RWPE2 (cell line): ENCODE data around the gene SUMF2.
A peak's percentile ranks its signal among the peaks of the same experiment; 100 is the strongest.
"Not testable (repeated sequence)": the region's sequence is repeated elsewhere in the genome, so short reads cannot be mapped to it uniquely, and the experiment has no call there.

Experiments
- ATAC-seq: fragments of 200-7000 bp; cut with Tn5 transposase; 3 replicates; pipeline ENCODE4 v1.9.1; 2021; ENCODE audit warnings: low read depth
- DNase-seq: peaks from one replicate; pipeline ENCODE4 v3.0.0-alpha.2; 2020; ENCODE audit warnings: low spot score
- H3K27ac ChIP-seq: fragments of 450-650 bp; 2 replicates; pipeline ENCODE4 v1.5.1; 2017; ENCODE audit warnings: mild to moderate bottlenecking; ENCODE audit not compliant: poor library complexity, severe bottlenecking
- H3K27me3 ChIP-seq: fragments of 250-450 bp; sonication (Bioruptor Pico); 2 replicates; pipeline ENCODE4 v1.5.1; 2021; ENCODE audit warnings: mild to moderate bottlenecking, moderate library complexity; ENCODE audit not compliant: insufficient read depth, poor library complexity, severe bottlenecking
- H3K36me3 ChIP-seq: fragments of 250-450 bp; sonication (Bioruptor Pico); 2 replicates; pipeline ENCODE4 v1.5.1; 2020; ENCODE audit warnings: low read depth, mild to moderate bottlenecking, moderate library complexity
- H3K4me1 ChIP-seq: fragments of 250-450 bp; sonication (Bioruptor Pico); 2 replicates; pipeline ENCODE4 v1.5.1; 2021; ENCODE audit warnings: mild to moderate bottlenecking, moderate library complexity; ENCODE audit not compliant: insufficient read depth, poor library complexity, severe bottlenecking
- H3K4me3 ChIP-seq: fragments of 250-450 bp; sonication (Bioruptor Pico); 2 replicates; pipeline ENCODE4 v1.5.1; 2021; ENCODE audit warnings: mild to moderate bottlenecking, moderate library complexity; ENCODE audit not compliant: severe bottlenecking
- H3K9me3 ChIP-seq: fragments of 250-450 bp; sonication (Bioruptor Pico); 2 replicates; pipeline ENCODE4 v1.5.1; 2021; ENCODE audit warnings: mild to moderate bottlenecking, moderate library complexity; ENCODE audit not compliant: severe bottlenecking
- CTCF ChIP-seq: fragments of 450-650 bp; IDR thresholded peaks from one replicate; pipeline ENCODE4 v1.5.1; 2017; ENCODE audit warnings: mild to moderate bottlenecking, moderate library complexity; ENCODE audit not compliant: poor library complexity, severe bottlenecking

SUMF2 gene

GRCh38 chr7:56028942-56029630, 35.0 kb upstream of the SUMF2 start:
- Histone ChIP-seq H3K4me1 (peaks cover 5% of the 10 kb centered on the region), H3K27me3 (no peaks in the 10 kb centered on the region), H3K9me3 (no peaks in the 10 kb centered on the region), H3K4me3 (no peak overlapping the region), H3K36me3 (peaks cover 65% of the 10 kb centered on the region), H3K27ac (no peak overlapping the region)
- TF ChIP-seq CTCF = no peak
- DNase-seq = no peak
- no peak for ATAC-seq

GRCh38 chr7:56030340-56030739, 33.7 kb upstream of the SUMF2 start:
- no peaks in the 10 kb centered on the region for H3K27me3 ChIP-seq

GRCh38 chr7:56031556-56031955, 32.5 kb upstream of the SUMF2 start:
- H3K36me3 ChIP-seq = peaks cover 49% of the 10 kb centered on the region
- H3K27ac ChIP-seq, H3K27me3 ChIP-seq, H3K9me3 ChIP-seq, H3K4me3 ChIP-seq, ATAC-seq, DNase-seq, H3K4me1 ChIP-seq: not testable (repeated sequence)

More at GRCh38 chr7:56030340-56030739, 33.7 kb upstream of the SUMF2 start:
- no peak overlapping the region for H3K27ac ChIP-seq
- H3K4me3 ChIP-seq = no peak overlapping the region
- H3K9me3 ChIP-seq = no peaks in the 10 kb centered on the region
- TF ChIP-seq CTCF = no peak
- DNase-seq = no peak
- peaks cover 61% of the 10 kb centered on the region for H3K36me3 ChIP-seq
- no peak for ATAC-seq
- peaks cover 5% of the 10 kb centered on the region for H3K4me1 ChIP-seq

- not testable (repeated sequence) for ATAC-seq, DNase-seq, H3K9me3 ChIP-seq, H3K27ac ChIP-seq, H3K27me3 ChIP-seq, H3K4me3 ChIP-seq, H3K4me1 ChIP-seq
- peaks cover 40% of the 10 kb centered on the region for H3K36me3 ChIP-seq
Observed at GRCh38 chr7:56032578-56032977, 31.5 kb upstream of the SUMF2 start.

- peak; percentile 20 for TF ChIP-seq CTCF
- H3K9me3 ChIP-seq = no peaks in the 10 kb centered on the region
- H3K4me1 ChIP-seq = no peaks in the 10 kb centered on the region
- no peaks in the 10 kb centered on the region for H3K27me3 ChIP-seq
- H3K36me3 ChIP-seq = peaks cover 36% of the 10 kb centered on the region
- ATAC-seq (peak; percentile 93), DNase-seq (peak; percentile 73)
- peak overlapping the region; percentile 25 for H3K27ac ChIP-seq
- peak overlapping the region; percentile 41 for H3K4me3 ChIP-seq
Observed at GRCh38 chr7:56033671-56034432, 30.2 kb upstream of the SUMF2 start.

GRCh38 chr7:56040730-56041129, 23.4 kb upstream of the SUMF2 start:
- no peak for DNase-seq
- Histone ChIP-seq H3K36me3 (peaks cover 18% of the 10 kb centered on the region), H3K4me3 (no peak overlapping the region), H3K27ac (no peak overlapping the region), H3K27me3 (no peaks in the 10 kb centered on the region), H3K4me1 (no peaks in the 10 kb centered on the region), H3K9me3 (no peaks in the 10 kb centered on the region)
- no peak for ATAC-seq
- TF ChIP-seq CTCF = no peak

- H3K36me3 ChIP-seq, ATAC-seq, H3K4me1 ChIP-seq, DNase-seq, H3K4me3 ChIP-seq, H3K9me3 ChIP-seq, H3K27me3 ChIP-seq, H3K27ac ChIP-seq: not testable (repeated sequence)
Observed at GRCh38 chr7:56045758-56046157, 18.3 kb upstream of the SUMF2 start.
